Activated CD8-positive, alpha-beta memory T cell treated with anti-CD3 and anti-CD28 coated beads, Interleukin-2, amount 50 U/mL, for 24 hours (primary cell): ENCODE results near the gene HRH4.

Source experiments
- DNase-seq: peaks from one replicate; pipeline ENCODE4 v3.0.0-alpha.2; 2020; ENCODE audit errors: extremely low read depth

Gene HRH4

DNA sequence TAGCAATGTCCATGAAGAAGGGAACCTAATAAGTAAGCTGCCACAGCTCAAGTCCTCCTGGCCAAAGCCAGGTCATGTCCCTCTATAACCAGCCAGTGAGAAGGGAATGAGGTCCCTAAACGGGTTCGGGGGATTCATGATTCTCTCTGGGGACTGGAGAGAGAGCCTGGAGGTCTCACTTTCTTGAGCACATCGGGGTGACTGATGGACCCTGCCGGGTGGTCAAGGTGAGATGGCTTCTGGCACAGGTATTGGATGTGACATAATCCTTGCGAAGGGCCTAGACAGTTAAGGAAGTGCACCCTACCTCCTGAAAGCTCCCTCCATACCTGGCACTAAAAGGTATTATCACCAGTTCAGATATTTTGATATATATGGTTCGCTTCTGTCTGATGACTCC lies 45.7 kb downstream of the HRH4 start:
- no peak for DNase-seq

DNA sequence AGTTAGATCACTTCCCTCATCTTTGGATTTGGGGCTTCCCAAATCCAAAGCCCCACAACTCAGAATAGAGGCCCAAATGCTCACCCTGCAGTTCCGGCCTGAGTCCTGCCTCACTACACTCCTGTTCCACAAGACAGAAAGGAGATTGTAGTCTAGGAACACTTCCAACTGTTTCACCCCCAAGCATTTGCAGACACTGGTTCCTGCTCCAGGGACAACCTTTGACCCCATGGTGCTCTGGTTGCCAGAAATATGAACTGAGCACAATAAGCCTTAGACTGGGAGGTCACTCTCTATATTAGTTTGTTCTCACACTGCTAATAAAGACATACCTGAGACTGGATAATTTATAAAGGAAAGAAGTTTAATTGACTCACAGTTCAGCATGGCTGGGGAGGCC lies 49.0 kb downstream of the HRH4 start:
- DNase-seq, result no peak

DNA sequence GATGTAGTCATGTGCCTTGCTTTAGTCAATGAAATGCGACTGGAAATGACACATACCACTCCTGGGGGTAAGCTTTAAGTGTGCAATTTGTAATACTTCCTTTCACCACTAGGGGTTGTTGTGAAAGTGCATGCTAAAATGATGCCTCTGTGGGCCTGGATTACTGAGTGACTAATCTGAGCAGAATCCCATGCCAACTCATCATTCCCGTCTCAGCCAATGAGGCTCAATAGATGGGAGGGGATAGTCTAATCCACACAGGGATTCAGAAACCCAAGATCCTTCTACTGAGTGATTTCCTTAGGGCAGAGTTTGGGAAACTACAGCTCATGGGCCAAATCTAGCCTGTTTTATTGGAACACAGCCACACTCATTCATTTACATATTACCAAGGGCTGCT lies 54.0 kb downstream of the HRH4 start:
- DNase-seq, result no peak

DNA sequence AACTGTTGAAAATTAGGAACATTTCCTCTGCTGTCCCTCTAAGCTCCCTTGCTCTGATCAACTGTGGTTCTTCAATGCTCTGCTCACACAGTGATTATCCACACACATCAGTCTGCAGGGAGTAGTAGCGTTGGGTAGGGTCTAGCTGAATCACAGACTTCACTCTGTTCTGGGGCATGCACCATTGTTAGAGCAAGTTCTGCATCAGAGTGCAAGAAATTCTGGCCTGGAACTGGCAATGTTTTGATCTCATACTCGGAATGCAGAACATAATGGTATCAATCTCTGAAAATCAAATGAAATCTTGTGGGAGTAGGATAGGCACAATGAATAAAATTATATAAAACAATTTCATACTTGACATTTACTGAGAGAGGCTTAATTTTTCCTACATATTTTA lies 55.3 kb downstream of the HRH4 start:
- no peak for DNase-seq

DNA sequence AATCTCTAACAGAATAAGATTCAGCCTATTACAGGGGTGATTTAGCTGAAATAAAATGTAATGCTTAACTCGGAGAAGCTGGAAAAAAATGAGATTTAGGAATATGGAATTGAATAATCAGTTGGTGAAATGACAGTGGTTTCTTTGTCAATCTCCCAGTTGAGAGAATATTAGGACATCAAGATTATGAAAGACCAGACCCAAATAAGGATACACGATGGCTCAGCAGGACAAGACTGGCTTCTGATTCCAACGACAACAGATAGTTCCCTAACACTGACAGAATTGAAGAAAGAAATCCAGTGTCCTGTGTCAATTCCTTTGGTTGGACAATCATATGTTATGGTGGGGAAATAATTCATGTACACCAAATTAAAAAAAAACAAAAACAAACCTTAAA lies 55.8 kb downstream of the HRH4 start:
- no peak for DNase-seq

DNA sequence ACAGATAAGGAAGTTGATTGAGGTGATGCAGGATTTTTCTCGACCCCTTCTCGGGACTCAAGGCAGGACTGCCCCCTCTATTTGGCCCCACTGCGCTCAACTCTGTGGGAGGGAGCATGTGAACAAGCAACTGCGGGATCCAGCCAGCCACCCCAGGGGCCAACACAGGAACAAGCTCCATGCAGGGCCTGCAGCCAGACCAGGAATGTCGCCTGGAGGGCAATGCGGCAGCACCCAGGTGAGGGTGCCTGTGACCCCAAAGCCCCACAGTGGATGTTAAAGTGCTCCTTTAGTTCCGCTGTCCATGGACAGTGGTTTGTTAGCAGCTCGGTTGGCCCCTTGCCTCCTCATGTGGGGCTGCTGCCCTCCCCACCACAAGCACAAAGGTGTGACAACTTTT lies 57.1 kb downstream of the HRH4 start:
- DNase-seq, result no peak

DNA sequence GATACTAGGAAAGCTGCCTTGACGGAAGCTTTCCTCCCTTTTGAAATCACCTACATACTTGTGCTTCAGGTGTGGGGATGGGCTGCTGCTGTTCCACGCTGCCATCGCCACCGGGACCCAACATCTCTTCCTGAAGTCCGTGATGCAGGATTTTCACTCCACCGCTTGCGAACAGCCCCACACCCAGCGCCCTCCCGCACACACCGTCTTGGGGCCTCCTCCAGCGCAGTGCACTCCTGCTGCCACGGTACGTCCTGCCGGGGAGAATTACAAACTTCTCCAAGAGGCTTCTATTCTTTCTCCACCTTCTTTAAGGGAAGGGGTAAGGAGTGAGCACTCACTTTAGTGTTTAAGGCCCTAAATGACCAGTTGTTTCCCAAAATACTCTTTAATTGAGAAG lies 58.2 kb downstream of the HRH4 start:
- DNase-seq, result no peak
